Measurements from ENCODE around the gene TOPAZ1.

The TOPAZ1 gene

DNA sequence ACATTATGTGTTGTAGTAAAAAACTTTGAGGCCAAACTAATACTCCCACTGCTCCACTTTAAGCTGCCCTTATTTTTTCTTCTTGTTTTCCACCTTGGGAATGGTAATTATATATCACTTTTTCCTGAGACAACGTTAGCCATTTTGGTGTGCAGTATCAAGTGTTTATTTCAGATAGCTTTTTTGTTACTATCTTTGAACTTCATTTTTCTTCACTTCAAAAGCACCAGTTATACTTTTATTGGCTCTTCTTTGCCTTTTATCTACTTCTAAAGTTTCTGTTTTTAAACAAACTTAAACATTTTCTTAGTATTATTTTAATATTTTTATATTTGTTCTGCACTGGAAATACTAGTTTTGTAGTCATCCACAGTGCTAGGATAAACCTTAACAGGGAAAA is 6.5 kb downstream of the TOPAZ1 start:
- Histone ChIP-seq H3K27ac (no peak overlapping the region), H3K79me2 (ENCODE audit: insufficient read depth, low read depth) (no peaks in the 10 kb centered on the region), H3K4me2 (no peak overlapping the region), H2AFZ (ENCODE audit: low read depth) (no peak overlapping the region), H4K20me1 (ENCODE audit: insufficient read depth) (no peaks in the 10 kb centered on the region), H3K27me3 (ENCODE audit: insufficient read depth, low read depth) (no peaks in the 10 kb centered on the region), H3K9ac (no peak overlapping the region), H3K36me3 (ENCODE audit: insufficient read depth) (no peaks in the 10 kb centered on the region), H3K4me3 (IDR thresholded peaks at IDR 0.05; ENCODE audit: insufficient read depth, low read depth, low read length) (no peak overlapping the region), H3K4me1 (ENCODE audit: low read depth, poor library complexity, severe bottlenecking) (no peaks in the 10 kb centered on the region)
- TF ChIP-seq, protein P1, sequence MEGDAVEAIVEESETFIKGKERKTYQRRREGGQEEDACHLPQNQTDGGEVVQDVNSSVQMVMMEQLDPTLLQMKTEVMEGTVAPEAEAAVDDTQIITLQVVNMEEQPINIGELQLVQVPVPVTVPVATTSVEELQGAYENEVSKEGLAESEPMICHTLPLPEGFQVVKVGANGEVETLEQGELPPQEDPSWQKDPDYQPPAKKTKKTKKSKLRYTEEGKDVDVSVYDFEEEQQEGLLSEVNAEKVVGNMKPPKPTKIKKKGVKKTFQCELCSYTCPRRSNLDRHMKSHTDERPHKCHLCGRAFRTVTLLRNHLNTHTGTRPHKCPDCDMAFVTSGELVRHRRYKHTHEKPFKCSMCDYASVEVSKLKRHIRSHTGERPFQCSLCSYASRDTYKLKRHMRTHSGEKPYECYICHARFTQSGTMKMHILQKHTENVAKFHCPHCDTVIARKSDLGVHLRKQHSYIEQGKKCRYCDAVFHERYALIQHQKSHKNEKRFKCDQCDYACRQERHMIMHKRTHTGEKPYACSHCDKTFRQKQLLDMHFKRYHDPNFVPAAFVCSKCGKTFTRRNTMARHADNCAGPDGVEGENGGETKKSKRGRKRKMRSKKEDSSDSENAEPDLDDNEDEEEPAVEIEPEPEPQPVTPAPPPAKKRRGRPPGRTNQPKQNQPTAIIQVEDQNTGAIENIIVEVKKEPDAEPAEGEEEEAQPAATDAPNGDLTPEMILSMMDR (conservative IDR thresholded peaks at IDR 0.05; ENCODE audit: low read depth, low read length), result no peak

DNA sequence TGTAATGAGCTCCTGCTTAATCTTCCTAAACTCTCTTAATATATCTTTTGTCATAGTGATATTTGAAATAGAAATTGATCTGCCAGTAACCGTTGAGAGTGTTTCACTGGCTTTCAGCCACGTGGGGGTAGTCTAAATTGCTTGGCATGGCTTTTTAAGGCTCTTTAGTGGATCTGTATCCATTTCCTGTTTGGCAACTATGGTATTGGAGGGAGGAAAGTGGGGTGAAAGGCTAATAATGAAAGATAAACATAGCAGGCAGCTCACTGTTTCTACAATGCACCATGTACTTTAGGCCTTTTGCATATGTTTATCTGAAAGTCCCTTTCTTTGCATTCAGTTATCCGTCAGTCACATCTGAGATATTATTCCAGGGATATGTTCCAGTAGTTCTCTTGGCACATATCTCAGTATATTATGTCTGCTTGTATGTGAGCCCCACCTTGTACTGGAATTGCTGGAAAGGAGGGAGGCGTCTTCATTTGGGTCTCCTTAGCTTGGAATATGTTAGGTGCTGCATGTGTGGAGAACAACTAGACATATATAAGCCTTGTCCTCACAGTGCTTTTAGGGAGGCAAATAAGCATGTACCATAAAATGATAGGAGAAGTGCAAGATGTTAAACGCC is 10.8 kb downstream of the TOPAZ1 start:
- Histone ChIP-seq H3K79me2 (ENCODE audit: insufficient read depth, low read depth) (no peaks in the 10 kb centered on the region), H3K27ac (no peak overlapping the region), H3K4me1 (ENCODE audit: low read depth, poor library complexity, severe bottlenecking) (no peaks in the 10 kb centered on the region), H3K9ac (no peak overlapping the region), H3K36me3 (ENCODE audit: insufficient read depth) (no peaks in the 10 kb centered on the region), H2AFZ (ENCODE audit: low read depth) (no peak overlapping the region), H3K4me2 (no peak overlapping the region), H4K20me1 (ENCODE audit: insufficient read depth) (no peaks in the 10 kb centered on the region), H3K4me3 (IDR thresholded peaks at IDR 0.05; ENCODE audit: insufficient read depth, low read depth, low read length) (no peak overlapping the region), H3K27me3 (ENCODE audit: insufficient read depth, low read depth) (no peaks in the 10 kb centered on the region)
- TF ChIP-seq, protein P1 (conservative IDR thresholded peaks at IDR 0.05; ENCODE audit: low read depth, low read length), result no peak

DNA sequence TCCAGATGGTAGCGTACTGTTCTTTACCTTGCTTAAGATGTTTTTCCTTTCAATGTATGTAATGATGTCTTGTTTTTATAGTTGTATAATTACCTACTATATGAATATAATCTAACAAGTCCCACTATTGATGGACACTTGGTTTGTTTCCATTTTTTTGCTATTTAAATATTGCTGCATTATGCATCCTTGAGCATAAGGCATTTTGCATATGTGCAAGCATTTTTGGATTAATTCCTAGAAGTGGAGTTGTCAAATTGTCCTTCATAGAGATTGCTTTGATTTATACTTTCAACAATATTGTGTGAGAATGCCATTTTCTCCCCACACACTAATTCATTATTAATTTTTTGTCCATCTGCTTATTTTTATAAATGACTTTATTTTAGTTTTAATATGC is 17.7 kb downstream of the TOPAZ1 start:
- H3K27me3 ChIP-seq (ENCODE audit: insufficient read depth, low read depth), result no peaks in the 10 kb centered on the region
- H3K4me3 ChIP-seq (IDR thresholded peaks at IDR 0.05; ENCODE audit: insufficient read depth, low read depth, low read length), result no peak overlapping the region
- H3K4me1 ChIP-seq (ENCODE audit: low read depth, poor library complexity, severe bottlenecking), result no peaks in the 10 kb centered on the region
- H2AFZ ChIP-seq (ENCODE audit: low read depth), result no peak overlapping the region
- no peak overlapping the region for H3K4me2 ChIP-seq
- no peak overlapping the region for H3K27ac ChIP-seq
- TF ChIP-seq, protein P1 (conservative IDR thresholded peaks at IDR 0.05; ENCODE audit: low read depth, low read length), result no peak
- H3K79me2 ChIP-seq (ENCODE audit: insufficient read depth, low read depth), result no peaks in the 10 kb centered on the region
- H4K20me1 ChIP-seq (ENCODE audit: insufficient read depth), result no peaks in the 10 kb centered on the region
- H3K36me3 ChIP-seq (ENCODE audit: insufficient read depth), result no peaks in the 10 kb centered on the region
- no peak overlapping the region for H3K9ac ChIP-seq

DNA sequence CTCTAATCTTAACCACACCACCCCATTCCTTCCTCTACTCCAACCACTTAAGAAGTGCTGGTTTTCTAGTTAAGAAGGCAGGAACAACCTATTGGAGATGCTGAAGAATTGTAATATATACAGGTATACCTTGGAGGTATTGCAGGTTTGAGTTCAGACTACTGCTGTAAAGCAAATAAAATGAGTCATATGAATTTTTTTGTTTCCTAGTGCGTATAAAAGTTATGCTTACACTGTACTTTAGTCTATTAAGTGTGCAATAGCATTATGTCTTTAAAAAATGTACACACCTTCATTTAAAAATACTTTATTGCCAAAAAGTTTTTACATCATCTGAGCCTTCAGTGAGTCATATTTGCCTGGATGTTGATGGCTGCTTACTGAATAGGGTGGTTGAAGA is 22.5 kb downstream of the TOPAZ1 start:
- no peak overlapping the region for H3K9ac ChIP-seq
- no peaks in the 10 kb centered on the region for H3K36me3 ChIP-seq (ENCODE audit: insufficient read depth)
- no peak overlapping the region for H3K27ac ChIP-seq
- H3K4me3 ChIP-seq (IDR thresholded peaks at IDR 0.05; ENCODE audit: insufficient read depth, low read depth, low read length), result no peak overlapping the region
- H2AFZ ChIP-seq (ENCODE audit: low read depth), result no peak overlapping the region
- no peaks in the 10 kb centered on the region for H3K27me3 ChIP-seq (ENCODE audit: insufficient read depth, low read depth)
- H3K4me2 ChIP-seq, result no peak overlapping the region
- no peaks in the 10 kb centered on the region for H3K79me2 ChIP-seq (ENCODE audit: insufficient read depth, low read depth)
- no peaks in the 10 kb centered on the region for H4K20me1 ChIP-seq (ENCODE audit: insufficient read depth)
- TF ChIP-seq, protein P1 (conservative IDR thresholded peaks at IDR 0.05; ENCODE audit: low read depth, low read length), result no peak
- H3K4me1 ChIP-seq (ENCODE audit: low read depth, poor library complexity, severe bottlenecking), result no peaks in the 10 kb centered on the region
